IgD-negative memory B cell (primary cell): ENCODE results near the gene FUT6. TPM values are rescaled to one million over a fixed set of nuclear protein-coding genes. Genes with fewer than 3 reads are reported as not detected.
A peak's percentile ranks its signal among the peaks of the same experiment; 100 is the strongest.
"Not testable (repeated sequence)": the region's sequence is repeated elsewhere in the genome, so short reads cannot be mapped to it uniquely, and the experiment has no call there.

Experiments used
- H3K27ac Mint-ChIP-seq, 3 donors: one replicate each; pipeline ENCODE4 v1.8.0; 2020 to 2022; ENCODE audit warnings: mild to moderate bottlenecking in 3 of 3, mixed read lengths in 3 of 3, moderate library complexity in 1 of 3
- H3K27me3 Mint-ChIP-seq: one replicate; pipeline ENCODE4 v1.8.0; 2021; ENCODE audit warnings: mixed read lengths
- H3K36me3 Mint-ChIP-seq: one replicate; pipeline ENCODE4 v1.8.0; 2020; ENCODE audit warnings: mild to moderate bottlenecking, mixed read lengths
- H3K4me1 Mint-ChIP-seq, 3 donors: one replicate each; pipeline ENCODE4 v1.8.0; 2020 to 2022; ENCODE audit warnings: mixed read lengths in 3 of 3, mild to moderate bottlenecking in 1 of 3
- H3K4me3 Mint-ChIP-seq, 4 donors: one replicate each; pipeline ENCODE4 v1.8.0; 2020 to 2022; ENCODE audit warnings: mild to moderate bottlenecking in 4 of 4, mixed read lengths in 4 of 4, moderate library complexity in 3 of 4
- H3K9me3 Mint-ChIP-seq, 3 donors: one replicate each; pipeline ENCODE4 v1.8.0; 2020 to 2021; ENCODE audit warnings: mixed read lengths in 3 of 3, mild to moderate bottlenecking in 1 of 3
- polyA plus RNA-seq: library from polyadenylated mRNA; unstranded; fragments of 300-500 nt; fragmentation: Illumina TruSeq; gene quantifications from one replicate; pipeline ENCODE4 v1.2.3, GENCODE V29; 2021

FUT6 gene
- polyA plus RNA-seq, 1 donor from 2014 or later: 0.55 TPM

DNA sequence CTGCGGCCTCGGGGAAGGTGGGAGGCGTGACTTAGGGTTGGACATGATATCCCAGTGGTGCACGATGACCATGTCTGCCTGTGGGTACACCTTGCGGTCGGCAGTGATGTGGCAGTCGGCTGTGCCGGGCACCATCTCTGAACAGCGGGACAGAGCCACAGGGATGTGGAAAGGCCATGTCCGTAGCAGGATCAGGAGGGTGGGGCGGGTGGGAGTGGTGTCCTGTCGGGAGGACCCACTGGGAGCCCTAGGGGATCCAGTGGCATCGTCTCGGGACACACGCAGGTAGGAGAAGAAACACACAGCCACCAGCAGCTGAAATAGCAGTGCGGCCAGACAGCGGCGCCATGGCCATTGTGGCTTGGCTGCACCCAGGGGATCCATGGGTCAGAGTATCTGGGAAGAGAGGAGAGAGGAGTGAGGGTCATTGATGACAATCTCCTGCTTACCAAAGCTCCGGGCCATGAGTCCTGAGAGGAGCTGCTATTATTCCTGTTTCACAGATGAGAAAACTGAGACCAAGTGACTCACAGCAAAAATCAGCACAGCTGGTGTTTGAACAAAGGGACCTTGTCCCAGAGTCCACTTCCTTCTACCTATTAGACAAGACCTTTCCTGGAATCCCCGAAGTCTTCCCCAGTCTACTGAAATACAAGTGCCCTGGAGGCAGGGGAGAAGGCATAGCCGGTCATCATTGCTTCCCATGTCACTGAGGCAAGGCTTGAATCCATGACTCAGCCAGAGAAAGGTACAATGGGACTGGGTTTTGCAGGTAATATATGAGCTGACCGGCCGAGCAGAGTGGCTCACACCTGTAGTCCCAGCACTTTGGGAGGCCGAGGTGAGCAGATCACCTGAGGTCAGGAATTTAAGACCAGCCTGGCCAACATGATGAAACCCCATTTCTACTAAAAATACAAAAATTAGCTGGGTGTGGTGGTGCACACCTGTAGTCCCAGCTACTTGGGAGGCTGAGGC is 5.2 kb upstream of the FUT6 start:
- no peak overlapping the region for H3K27ac Mint-ChIP-seq
- no peak overlapping the region for H3K4me3 Mint-ChIP-seq
- H3K9me3 Mint-ChIP-seq: no peaks in the 10 kb centered on the region
- no peaks in the 10 kb centered on the region for H3K4me1 Mint-ChIP-seq
- H3K27me3 Mint-ChIP-seq: no peaks in the 10 kb centered on the region
- no peaks in the 10 kb centered on the region for H3K36me3 Mint-ChIP-seq

- no peak overlapping the region for H3K27ac Mint-ChIP-seq
These were observed 3.9 kb upstream of the FUT6 start for GRCh38 chr19:5843295-5843927.

DNA sequence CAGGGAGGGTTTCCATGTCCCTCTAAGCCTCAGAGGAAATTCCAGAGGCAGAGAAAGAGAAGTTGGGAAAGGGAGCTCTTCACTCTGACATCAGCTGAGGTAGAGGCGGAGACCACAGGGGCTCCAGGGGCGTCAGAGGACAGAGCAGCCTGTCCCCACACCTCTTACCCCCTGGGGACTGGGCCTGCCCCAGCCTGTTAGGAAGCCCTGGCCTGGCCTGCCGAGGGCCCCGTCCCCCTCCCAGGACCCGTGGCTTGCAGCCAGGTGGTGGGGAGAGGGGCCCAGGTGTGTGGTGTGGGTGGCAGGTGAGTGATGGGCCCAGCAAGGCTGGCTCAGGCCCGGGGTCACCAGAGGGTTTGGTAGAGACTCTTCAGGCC is 2.2 kb upstream of the FUT6 start:
- not testable (repeated sequence) for H3K4me3 Mint-ChIP-seq, H3K27me3 Mint-ChIP-seq, H3K36me3 Mint-ChIP-seq, H3K9me3 Mint-ChIP-seq, H3K27ac Mint-ChIP-seq, H3K4me1 Mint-ChIP-seq

More at GRCh38 chr19:5843295-5843927, 3.9 kb upstream of the FUT6 start:
- Mint-ChIP-seq H3K9me3 (no peaks in the 10 kb centered on the region), H3K4me3 (no peak overlapping the region), H3K4me1 (no peaks in the 10 kb centered on the region), H3K27me3 (no peaks in the 10 kb centered on the region), H3K36me3 (no peaks in the 10 kb centered on the region)

DNA sequence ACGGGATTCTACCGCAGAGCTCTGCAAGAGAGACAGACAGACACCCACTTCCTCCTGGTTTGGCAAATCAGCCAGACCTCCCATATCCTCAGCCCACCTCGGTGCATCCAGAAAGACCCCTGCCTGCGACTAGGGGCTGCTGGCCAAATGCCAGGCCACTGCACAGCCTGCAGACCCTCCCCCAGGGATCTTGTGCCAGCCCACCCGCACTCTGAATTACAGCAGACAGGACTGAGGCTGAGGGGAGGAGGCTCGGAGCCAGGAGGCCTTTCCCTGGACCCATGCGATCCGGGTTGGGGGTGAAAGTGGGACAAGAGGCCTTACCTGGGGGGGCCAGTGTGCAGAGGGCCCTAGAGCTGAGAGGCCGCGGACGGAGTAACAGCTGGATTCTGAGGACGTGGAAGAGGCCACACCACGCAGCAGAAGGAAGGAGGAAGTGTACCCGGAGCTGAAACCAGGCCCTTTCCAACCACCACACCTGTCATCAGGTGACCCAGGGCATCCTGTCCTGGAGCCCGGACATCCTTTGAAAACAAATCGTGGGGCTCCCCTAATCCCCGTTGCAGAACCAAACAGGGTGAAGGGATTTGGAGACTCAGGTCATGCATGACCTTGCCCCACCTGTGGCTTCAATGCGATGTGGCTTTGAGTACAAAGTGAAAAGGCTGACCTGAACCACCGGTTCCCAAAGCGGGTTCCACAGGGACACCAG is 993 bp downstream of the FUT6 start:
- Mint-ChIP-seq H3K36me3 (no peaks in the 10 kb centered on the region), H3K4me1 (no peaks in the 10 kb centered on the region), H3K27me3 (no peaks in the 10 kb centered on the region), H3K4me3 (peak overlapping the region in 1 of 4 donors; percentile 10), H3K9me3 (no peaks in the 10 kb centered on the region), H3K27ac (peak overlapping the region in 1 of 3 donors; percentile 47)

- Mint-ChIP-seq H3K27me3 (no peaks in the 10 kb centered on the region), H3K27ac (peak overlapping the region in 1 of 3 donors; percentile 16), H3K9me3 (no peaks in the 10 kb centered on the region), H3K4me3 (no peak overlapping the region), H3K4me1 (no peaks in the 10 kb centered on the region), H3K36me3 (no peaks in the 10 kb centered on the region)
These were observed 1.6 kb downstream of the FUT6 start for GRCh38 chr19:5837761-5838352.

- Mint-ChIP-seq H3K4me1 (peaks cover 2 to 6% (median 2%) of the 10 kb centered on the region in 3 donors), H3K9me3 (no peaks in the 10 kb centered on the region), H3K27ac (no peak overlapping the region), H3K36me3 (no peaks in the 10 kb centered on the region), H3K4me3 (no peak overlapping the region), H3K27me3 (peaks cover 12% of the 10 kb centered on the region)
These were observed 6.8 kb downstream of the FUT6 start for GRCh38 chr19:5832527-5833216.

- peaks cover 4 to 6% (median 4%) of the 10 kb centered on the region in 3 donors for H3K4me1 Mint-ChIP-seq
- H3K36me3 Mint-ChIP-seq: no peaks in the 10 kb centered on the region
- H3K27me3 Mint-ChIP-seq: peaks cover 12% of the 10 kb centered on the region
- no peak overlapping the region for H3K27ac Mint-ChIP-seq
- peaks cover 0 to 1% (median 0%) of the 10 kb centered on the region in 3 donors for H3K9me3 Mint-ChIP-seq
- no peak overlapping the region for H3K4me3 Mint-ChIP-seq
These were observed 7.4 kb downstream of the FUT6 start for GRCh38 chr19:5832061-5832460.

- Mint-ChIP-seq H3K36me3 (no peaks in the 10 kb centered on the region), H3K27ac (no peak overlapping the region), H3K9me3 (peaks cover 0 to 2% (median 0%) of the 10 kb centered on the region in 3 donors), H3K27me3 (peaks cover 12% of the 10 kb centered on the region), H3K4me3 (no peak overlapping the region), H3K4me1 (peaks cover 6 to 7% (median 6%) of the 10 kb centered on the region in 3 donors)
These were observed 8.3 kb downstream of the FUT6 start for GRCh38 chr19:5831159-5831558.

DNA sequence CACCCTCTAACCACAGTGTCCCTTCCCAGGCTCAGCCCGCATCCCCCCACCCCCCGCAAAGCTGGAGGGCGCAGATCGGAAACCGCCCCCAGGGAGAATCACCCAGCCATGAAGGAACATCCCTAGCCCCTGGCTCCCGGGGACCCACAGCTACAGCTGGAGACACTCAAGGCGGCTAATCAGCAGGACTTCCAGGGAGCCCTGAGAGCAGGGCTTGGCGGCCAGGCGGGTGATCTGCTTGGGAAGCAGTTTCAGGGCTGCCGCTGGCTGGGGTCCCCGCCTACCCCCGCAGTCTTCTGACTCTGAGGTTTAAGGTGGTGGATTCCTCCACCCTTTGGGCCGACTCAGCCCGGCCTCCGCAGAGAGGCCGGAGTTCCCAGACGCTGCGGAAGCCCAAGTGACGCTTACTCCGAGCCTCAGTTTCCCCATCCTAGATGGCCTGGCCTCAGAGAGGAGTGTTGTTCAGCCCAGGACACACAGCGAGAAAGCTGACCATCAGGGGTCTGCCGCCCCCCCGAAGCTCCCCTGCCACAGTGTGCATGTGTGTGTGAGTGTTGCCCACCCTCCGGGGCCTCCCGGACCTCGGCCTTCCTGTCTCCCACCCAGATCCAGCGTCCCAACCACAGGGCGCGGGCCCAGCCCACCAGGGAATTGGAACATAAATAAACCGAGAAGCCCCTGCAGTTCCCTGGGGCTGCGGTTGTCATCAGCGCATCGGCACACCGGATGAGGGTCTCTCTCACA is 9.8 kb downstream of the FUT6 start:
- Mint-ChIP-seq H3K27ac (no peak overlapping the region), H3K4me1 (peaks cover 6 to 8% (median 6%) of the 10 kb centered on the region in 3 donors), H3K9me3 (peaks cover 0 to 2% (median 0%) of the 10 kb centered on the region in 3 donors), H3K36me3 (no peaks in the 10 kb centered on the region), H3K27me3 (peaks cover 12% of the 10 kb centered on the region), H3K4me3 (peak overlapping the region in 1 of 4 donors; percentile 12)

- Mint-ChIP-seq H3K27ac (peak overlapping the region in 2 of 3 donors; percentile 78 to 92), H3K4me1 (peaks cover 6 to 8% (median 6%) of the 10 kb centered on the region in 3 donors), H3K27me3 (peaks cover 12% of the 10 kb centered on the region), H3K9me3 (peaks cover 0 to 2% (median 0%) of the 10 kb centered on the region in 3 donors), H3K4me3 (peak overlapping the region; percentile 85 to 95 (median 88)), H3K36me3 (no peaks in the 10 kb centered on the region)
These were observed 10.6 kb downstream of the FUT6 start for GRCh38 chr19:5828661-5829566.

DNA sequence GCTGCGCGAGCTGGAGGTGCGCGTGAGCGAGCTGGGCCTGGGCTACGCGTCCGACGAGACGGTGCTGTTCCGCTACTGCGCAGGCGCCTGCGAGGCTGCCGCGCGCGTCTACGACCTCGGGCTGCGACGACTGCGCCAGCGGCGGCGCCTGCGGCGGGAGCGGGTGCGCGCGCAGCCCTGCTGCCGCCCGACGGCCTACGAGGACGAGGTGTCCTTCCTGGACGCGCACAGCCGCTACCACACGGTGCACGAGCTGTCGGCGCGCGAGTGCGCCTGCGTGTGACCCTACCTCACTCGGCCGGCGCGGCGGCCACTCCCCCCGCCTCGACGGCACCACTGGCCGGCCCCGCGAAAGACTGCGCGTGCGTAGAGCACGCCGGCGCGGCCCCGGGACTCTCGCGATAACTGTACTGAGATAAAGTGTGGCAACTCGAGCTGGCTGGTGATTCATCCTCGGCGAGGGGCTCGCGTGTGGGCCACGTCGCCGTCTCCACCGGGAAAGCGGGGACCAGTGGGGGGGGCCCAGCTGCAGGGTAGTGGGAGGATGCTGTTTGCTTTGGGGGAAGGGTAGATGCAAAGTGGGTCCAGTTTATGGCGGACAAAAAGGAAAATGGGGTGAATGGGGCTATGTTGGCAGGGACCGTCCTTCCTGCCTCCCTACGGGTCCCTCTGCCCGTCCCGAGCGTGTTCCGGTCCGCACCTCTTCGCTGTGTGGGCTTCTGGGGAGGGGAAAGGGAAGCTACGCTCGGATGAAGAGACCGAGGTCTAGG is 11.4 kb downstream of the FUT6 start:
- H3K36me3 Mint-ChIP-seq: no peaks in the 10 kb centered on the region
- H3K4me3 Mint-ChIP-seq: peak overlapping the region; percentile 85 to 95 (median 88)
- peaks cover 12% of the 10 kb centered on the region for H3K27me3 Mint-ChIP-seq
- peaks cover 6 to 8% (median 6%) of the 10 kb centered on the region in 3 donors for H3K4me1 Mint-ChIP-seq
- H3K9me3 Mint-ChIP-seq: peaks cover 0 to 2% (median 0%) of the 10 kb centered on the region in 3 donors
- H3K27ac Mint-ChIP-seq: peak overlapping the region; percentile 78 to 93 (median 92)

DNA sequence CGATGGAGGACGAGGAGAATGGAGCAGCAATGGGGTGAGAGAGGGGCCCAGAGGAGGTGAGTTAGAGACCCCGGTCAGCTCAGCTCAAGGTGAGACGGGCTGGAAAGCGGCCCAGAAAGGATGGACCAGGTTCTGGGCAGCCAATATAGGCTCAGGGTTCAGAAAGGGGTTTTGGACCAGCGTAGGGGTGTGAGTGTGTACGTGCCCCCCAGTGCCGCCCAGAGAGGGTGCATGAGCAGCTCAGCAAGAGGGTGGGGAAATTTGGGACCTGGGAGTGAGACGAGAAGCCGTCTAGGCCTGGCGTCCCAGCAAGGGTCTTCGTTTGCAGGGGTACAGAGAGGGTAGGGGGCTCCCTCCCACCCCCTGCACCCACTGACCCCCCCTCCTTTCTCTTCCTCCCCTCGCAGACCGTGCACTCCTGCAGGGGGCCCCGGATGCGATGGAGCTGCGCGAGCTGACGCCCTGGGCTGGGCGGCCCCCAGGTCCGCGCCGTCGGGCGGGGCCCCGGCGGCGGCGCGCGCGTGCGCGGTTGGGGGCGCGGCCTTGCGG is 12.1 kb downstream of the FUT6 start:
- Mint-ChIP-seq H3K9me3 (peaks cover 0 to 4% (median 0%) of the 10 kb centered on the region in 3 donors), H3K27ac (peak overlapping the region in 2 of 3 donors; percentile 82 to 90), H3K4me1 (peaks cover 6 to 8% (median 8%) of the 10 kb centered on the region in 3 donors), H3K36me3 (no peaks in the 10 kb centered on the region), H3K4me3 (peak overlapping the region; percentile 63 to 93 (median 76)), H3K27me3 (peaks cover 12% of the 10 kb centered on the region)
